ENCODE measurements around the gene ZFAND3.

Gene ZFAND3

DNA sequence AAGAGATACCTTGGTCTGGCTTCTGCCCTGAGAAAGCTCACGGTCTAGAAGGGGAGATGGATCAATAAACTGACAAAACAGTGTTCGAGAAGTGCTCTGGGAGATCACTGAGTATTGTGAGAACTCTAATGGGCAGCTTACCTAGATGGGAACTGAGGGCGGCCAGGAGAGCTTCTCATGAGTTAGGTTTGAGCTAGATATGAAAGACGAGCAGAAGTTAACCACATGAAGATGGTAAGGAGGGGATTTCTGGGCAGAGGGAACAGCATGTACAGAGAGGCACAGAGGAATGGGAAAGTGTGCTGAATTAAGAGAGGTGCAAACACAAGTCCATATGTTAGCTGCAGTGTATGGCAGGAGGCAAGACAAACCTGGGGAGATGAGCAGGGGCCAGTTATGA lies 11.9 kb downstream of the ZFAND3 start:
- Histone ChIP-seq H3K27me3 (ENCODE audit: insufficient read depth, low read length) (no peaks in the 10 kb centered on the region), H3K36me3 (ENCODE audit: insufficient read depth, low read length) (peaks cover 16% of the 10 kb centered on the region; the same call in 1 of the 2 replicates), H3K27ac (ENCODE audit: low read depth, low read length) (no peak overlapping the region), H3K9me3 (ENCODE audit: insufficient read depth, low read depth, low read length) (peaks cover 12% of the 10 kb centered on the region; the same call in 1 of the 2 replicates), H3K9ac (ENCODE audit: low read depth, low read length) (no peak overlapping the region), H3K4me1 (ENCODE audit: insufficient read depth, low read length) (peaks cover 7% of the 10 kb centered on the region; the same call in 1 of the 2 replicates), H3K4me3 (ENCODE audit: low read length) (no peak overlapping the region)
- 90% methylated on average over 4 of the region's 4 CpGs for WGBS

DNA sequence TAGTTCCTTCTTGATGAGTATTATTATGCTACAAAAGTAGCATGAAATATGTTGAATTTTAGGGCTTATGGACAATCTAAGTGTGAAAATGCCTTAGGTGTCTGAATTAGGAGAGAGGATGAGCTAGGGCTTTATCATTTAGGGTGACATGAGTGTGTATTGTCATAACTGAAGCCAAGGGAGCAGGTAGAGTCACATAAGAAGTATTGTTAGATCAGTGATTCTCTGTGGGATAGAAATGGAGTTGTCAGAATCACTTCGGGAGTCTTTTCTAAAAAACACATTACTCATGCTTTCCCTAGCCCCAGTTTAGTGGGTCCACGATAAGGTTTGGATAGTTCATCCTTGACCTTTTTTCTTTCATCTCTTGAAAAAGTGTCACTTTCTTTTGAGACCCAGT lies 16.4 kb downstream of the ZFAND3 start:
- Histone ChIP-seq H3K4me3 (ENCODE audit: low read length) (no peak overlapping the region), H3K27ac (ENCODE audit: low read depth, low read length) (no peak overlapping the region), H3K36me3 (ENCODE audit: insufficient read depth, low read length) (peaks cover 16% of the 10 kb centered on the region; the same call in 1 of the 2 replicates), H3K9ac (ENCODE audit: low read depth, low read length) (no peak overlapping the region), H3K27me3 (ENCODE audit: insufficient read depth, low read length) (no peaks in the 10 kb centered on the region), H3K4me1 (ENCODE audit: insufficient read depth, low read length) (peaks cover 4% of the 10 kb centered on the region; the same call in 1 of the 2 replicates), H3K9me3 (ENCODE audit: insufficient read depth, low read depth, low read length) (peaks cover 12% of the 10 kb centered on the region; the same call in 1 of the 2 replicates)
- 86% methylated on average over 2 of the region's 2 CpGs for WGBS

DNA sequence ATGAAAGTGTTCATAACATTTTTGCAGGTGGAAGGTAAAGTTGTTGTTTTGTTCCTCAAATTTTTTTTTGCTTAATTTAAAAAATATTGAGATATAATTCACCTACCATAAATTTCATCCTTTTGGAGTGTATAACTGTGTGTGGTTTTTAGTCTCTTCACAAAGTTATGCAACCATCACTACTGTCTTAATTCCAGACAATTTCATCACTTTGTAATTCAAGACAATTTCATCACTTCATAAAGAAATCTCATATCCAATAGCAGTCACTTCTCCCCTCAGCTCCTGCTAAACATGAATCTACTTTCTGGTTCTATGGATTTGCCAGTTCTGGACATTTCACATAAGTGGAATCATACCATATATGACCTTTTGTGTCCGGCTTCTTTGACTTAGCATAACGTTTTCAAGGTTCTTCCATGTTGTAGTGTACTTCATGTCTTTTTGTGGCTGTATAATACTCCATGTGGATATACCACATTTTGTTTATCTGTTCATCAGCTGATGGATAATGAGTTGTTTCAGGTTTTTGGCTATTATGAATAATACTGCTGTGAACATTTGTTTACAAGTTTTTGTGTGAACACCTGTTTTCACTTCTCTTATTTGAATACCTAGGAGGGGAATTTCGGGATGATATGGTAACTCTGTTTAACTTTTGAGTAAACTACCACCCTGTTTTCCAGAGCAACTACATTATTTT lies 18.8 kb downstream of the ZFAND3 start:
- H3K27me3 ChIP-seq (ENCODE audit: insufficient read depth, low read length), result no peaks in the 10 kb centered on the region
- H3K27ac ChIP-seq (ENCODE audit: low read depth, low read length), result no peak overlapping the region
- H3K36me3 ChIP-seq (ENCODE audit: insufficient read depth, low read length), result peaks cover 10% of the 10 kb centered on the region; the same call in 1 of the 2 replicates
- H3K9me3 ChIP-seq (ENCODE audit: insufficient read depth, low read depth, low read length), result peaks cover 12% of the 10 kb centered on the region; the same call in 1 of the 2 replicates
- no peak overlapping the region for H3K9ac ChIP-seq (ENCODE audit: low read depth, low read length)
- no peaks in the 10 kb centered on the region for H3K4me1 ChIP-seq (ENCODE audit: insufficient read depth, low read length)
- WGBS, result 100% methylated on average over 2 of the region's 3 CpGs
- no peak overlapping the region for H3K4me3 ChIP-seq (ENCODE audit: low read length)

DNA sequence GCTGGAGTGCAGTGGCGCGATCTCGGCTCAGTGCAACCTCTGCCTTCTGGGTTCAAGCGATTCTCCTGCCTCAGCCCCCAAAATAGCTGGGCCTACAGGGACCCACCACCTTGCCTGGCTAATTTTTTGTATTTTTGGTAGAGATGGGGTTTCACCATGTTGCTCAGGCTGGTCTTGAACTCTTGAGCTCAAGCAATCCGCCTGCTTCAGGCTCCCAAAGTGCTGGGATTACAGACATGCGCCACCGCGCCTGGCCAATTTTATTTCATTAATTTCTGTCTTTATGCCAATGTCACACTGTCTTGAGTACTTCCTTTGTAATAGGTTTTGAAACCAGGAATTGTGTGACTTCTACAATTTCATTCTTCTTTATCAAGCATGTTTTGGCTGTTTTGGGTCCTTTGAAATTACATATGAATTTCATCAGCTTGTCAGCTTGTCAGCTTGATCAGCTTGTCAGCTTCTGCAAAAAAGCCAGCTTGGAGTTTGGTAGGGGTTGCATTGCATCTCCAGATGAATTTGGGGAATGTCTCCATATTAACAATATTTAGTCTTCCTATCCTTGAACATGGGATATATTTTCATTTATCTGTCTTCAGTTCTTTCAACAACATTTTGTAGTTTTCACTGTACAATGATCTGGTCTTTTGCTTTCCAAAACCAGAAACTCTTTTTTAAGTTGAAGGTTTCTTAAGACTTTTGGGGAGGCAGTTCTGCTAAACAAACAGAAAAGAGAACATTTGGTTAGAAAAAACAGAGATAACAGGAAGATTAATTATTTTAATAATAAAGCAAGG lies 20.8 kb downstream of the ZFAND3 start:
- no peaks in the 10 kb centered on the region for H3K27me3 ChIP-seq (ENCODE audit: insufficient read depth, low read length)
- no peaks in the 10 kb centered on the region for H3K36me3 ChIP-seq (ENCODE audit: insufficient read depth, low read length)
- H3K9ac ChIP-seq (ENCODE audit: low read depth, low read length), result no peak overlapping the region
- 95% methylated on average over 8 of the region's 8 CpGs for WGBS
- H3K27ac ChIP-seq (ENCODE audit: low read depth, low read length), result no peak overlapping the region
- H3K9me3 ChIP-seq (ENCODE audit: insufficient read depth, low read depth, low read length), result no peaks in the 10 kb centered on the region
- no peaks in the 10 kb centered on the region for H3K4me1 ChIP-seq (ENCODE audit: insufficient read depth, low read length)
- no peak overlapping the region for H3K4me3 ChIP-seq (ENCODE audit: low read length)

DNA sequence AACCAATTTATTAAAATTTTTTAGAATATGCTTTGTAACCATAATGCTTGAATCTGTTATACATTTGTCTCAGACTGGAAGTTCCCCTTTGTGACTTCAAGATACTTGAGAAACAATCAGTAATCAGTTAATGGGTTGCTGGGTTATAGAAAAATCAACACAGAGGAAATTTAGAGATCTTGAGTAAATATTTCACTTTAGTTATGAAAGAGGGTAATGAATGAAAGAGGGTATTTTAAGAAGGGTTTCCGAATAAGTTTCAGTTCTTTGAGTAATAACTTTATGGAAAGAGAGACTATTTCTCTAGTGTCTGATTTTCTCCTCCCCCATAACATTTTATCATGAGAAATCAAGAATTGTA lies 21.4 kb downstream of the ZFAND3 start:
- no peaks in the 10 kb centered on the region for H3K9me3 ChIP-seq (ENCODE audit: insufficient read depth, low read depth, low read length)
- H3K9ac ChIP-seq (ENCODE audit: low read depth, low read length), result no peak overlapping the region
- no peak overlapping the region for H3K27ac ChIP-seq (ENCODE audit: low read depth, low read length)
- no peaks in the 10 kb centered on the region for H3K36me3 ChIP-seq (ENCODE audit: insufficient read depth, low read length)
- no peak overlapping the region for H3K4me3 ChIP-seq (ENCODE audit: low read length)
- H3K4me1 ChIP-seq (ENCODE audit: insufficient read depth, low read length), result no peaks in the 10 kb centered on the region
- H3K27me3 ChIP-seq (ENCODE audit: insufficient read depth, low read length), result no peaks in the 10 kb centered on the region
- 100% methylated on average over 1 of the region's 1 CpG for WGBS

DNA sequence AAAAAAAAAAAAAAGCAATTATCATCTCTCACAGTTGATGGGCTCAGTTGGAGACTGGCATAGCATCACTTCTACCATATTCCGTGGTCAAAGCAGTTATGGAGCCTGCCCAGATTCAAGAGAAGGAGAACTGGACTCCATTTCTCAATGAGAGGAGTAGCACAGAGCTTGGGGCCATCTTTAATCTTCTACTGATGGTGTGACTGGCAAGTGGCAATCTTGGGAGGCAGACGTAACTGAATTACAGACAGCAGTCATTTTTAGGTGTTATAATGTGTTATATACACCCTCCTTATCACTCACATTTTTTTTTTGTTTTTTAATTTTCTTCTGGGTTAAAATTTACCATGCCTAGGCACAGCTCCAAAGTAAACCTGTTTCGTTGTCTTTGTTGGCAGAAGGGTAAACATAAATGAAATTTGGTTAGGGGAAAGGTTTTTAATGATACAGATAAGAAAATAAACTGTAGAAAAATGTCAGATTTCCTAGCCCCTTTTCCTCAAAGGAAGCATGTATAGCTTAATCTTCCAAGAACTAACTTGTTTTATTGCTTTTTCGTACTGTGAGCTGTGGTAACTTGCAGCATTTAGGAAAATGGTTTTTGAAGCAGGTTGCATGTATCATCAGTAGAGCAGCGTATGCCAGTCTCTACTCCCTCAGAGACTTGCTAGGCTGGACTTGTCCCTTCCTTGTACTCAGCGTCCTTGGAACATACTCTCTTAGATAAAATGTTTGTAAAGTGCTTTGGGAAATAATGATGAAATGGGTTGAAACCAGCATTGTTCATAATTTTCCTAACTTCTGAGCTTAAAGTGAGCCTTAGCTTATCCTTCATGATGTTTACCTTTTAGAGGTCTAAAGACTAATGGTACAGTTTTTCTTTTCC lies 25.7 kb downstream of the ZFAND3 start:
- WGBS, result 92% methylated on average over 5 of the region's 6 CpGs
- no peak overlapping the region for H3K27ac ChIP-seq (ENCODE audit: low read depth, low read length)
- no peaks in the 10 kb centered on the region for H3K9me3 ChIP-seq (ENCODE audit: insufficient read depth, low read depth, low read length)
- no peak overlapping the region for H3K4me3 ChIP-seq (ENCODE audit: low read length)
- no peak overlapping the region for H3K9ac ChIP-seq (ENCODE audit: low read depth, low read length)
- H3K4me1 ChIP-seq (ENCODE audit: insufficient read depth, low read length), result no peaks in the 10 kb centered on the region
- no peaks in the 10 kb centered on the region for H3K27me3 ChIP-seq (ENCODE audit: insufficient read depth, low read length)
- H3K36me3 ChIP-seq (ENCODE audit: insufficient read depth, low read length), result no peaks in the 10 kb centered on the region

DNA sequence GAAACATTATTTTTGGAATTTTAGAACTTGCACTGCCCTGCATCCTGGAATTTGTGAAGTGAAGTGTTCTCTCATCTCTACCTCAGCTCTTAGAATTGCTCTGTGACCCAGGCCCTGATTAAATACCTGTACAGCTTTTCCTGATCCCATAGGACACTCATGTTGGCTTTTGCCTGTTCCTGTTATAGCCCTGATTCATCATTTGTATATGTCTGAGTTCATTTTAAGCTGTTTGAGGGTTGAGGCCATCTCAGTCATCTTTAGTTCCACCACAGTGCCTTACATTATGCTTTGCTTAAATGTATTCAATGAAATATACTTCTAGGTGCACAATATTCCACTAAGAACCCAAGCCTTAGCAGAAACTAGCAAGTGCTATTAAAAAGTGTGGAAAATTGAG lies 26.4 kb downstream of the ZFAND3 start:
- H3K27me3 ChIP-seq (ENCODE audit: insufficient read depth, low read length), result no peaks in the 10 kb centered on the region
- H3K9ac ChIP-seq (ENCODE audit: low read depth, low read length), result no peak overlapping the region
- no peaks in the 10 kb centered on the region for H3K4me1 ChIP-seq (ENCODE audit: insufficient read depth, low read length)
- H3K36me3 ChIP-seq (ENCODE audit: insufficient read depth, low read length), result no peaks in the 10 kb centered on the region
- H3K27ac ChIP-seq (ENCODE audit: low read depth, low read length), result no peak overlapping the region
- H3K4me3 ChIP-seq (ENCODE audit: low read length), result no peak overlapping the region
- no peaks in the 10 kb centered on the region for H3K9me3 ChIP-seq (ENCODE audit: insufficient read depth, low read depth, low read length)

DNA sequence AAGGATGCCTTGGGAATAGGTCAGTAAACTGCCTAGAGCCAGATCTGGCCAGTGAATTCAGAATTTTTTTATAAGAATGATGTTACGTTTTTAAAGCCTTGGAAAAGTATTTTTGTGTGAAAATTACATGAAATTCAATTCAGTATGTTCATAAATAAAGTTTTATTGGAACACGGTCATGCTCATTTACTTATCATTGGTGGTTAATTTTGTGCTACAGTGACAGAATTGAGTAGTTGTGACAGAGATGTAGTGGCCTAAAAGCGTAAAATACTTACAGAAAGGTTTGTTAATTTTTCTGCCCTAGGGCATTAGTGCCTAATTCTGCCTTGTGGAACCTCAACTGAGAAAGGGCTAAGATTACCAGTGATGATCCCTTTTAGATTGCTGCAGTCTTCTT lies 28.2 kb downstream of the ZFAND3 start:
- Histone ChIP-seq H3K9me3 (ENCODE audit: insufficient read depth, low read depth, low read length) (no peaks in the 10 kb centered on the region), H3K9ac (ENCODE audit: low read depth, low read length) (no peak overlapping the region), H3K27ac (ENCODE audit: low read depth, low read length) (no peak overlapping the region), H3K4me1 (ENCODE audit: insufficient read depth, low read length) (no peaks in the 10 kb centered on the region), H3K4me3 (ENCODE audit: low read length) (no peak overlapping the region), H3K27me3 (ENCODE audit: insufficient read depth, low read length) (no peaks in the 10 kb centered on the region), H3K36me3 (ENCODE audit: insufficient read depth, low read length) (no peaks in the 10 kb centered on the region)
- WGBS, result 96% methylated on average over 3 of the region's 3 CpGs

DNA sequence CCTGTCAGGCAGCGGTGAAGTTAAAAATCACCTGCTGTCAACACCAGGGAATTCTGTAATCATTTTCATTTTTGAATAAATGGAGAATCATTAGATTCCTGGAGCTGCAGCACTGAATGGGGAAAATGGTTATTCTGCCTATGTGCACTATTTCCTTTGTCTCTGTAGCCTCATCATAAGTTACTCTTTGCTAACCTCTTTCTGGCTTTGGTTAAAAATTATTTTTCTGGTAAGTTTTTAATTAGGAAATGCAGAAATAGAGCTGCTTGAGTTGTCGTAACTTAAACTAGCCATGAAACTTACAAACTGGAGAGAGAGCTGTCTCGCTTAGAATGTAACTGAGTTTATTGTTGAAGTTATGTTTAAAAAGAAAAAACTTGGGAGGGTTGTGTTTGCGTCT lies 28.8 kb downstream of the ZFAND3 start:
- H3K4me1 ChIP-seq (ENCODE audit: insufficient read depth, low read length), result no peaks in the 10 kb centered on the region
- H3K27me3 ChIP-seq (ENCODE audit: insufficient read depth, low read length), result no peaks in the 10 kb centered on the region
- no peak overlapping the region for H3K4me3 ChIP-seq (ENCODE audit: low read length)
- no peaks in the 10 kb centered on the region for H3K9me3 ChIP-seq (ENCODE audit: insufficient read depth, low read depth, low read length)
- H3K36me3 ChIP-seq (ENCODE audit: insufficient read depth, low read length), result no peaks in the 10 kb centered on the region
- H3K9ac ChIP-seq (ENCODE audit: low read depth, low read length), result no peak overlapping the region
- WGBS, result 96% methylated on average over 4 of the region's 4 CpGs
- no peak overlapping the region for H3K27ac ChIP-seq (ENCODE audit: low read depth, low read length)

DNA sequence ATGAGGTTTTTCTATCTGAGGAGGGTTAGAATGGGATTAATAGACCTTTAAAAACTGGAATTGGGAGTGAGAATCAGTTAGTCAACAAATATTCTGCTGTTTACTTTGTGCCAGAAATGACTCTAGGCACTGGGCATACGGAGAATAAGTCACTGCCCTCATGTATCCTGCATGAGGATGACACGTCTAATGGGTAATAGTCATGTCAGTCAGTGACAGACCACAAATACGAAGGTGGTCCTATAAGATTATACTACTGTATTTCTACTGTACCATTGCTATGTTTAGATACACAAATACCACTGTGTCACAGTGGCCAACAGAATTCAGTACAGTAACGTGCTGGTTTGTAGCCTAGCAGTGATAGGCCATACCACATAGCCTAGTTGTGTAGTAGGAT lies 30.7 kb downstream of the ZFAND3 start:
- WGBS, result 94% methylated on average over 4 of the region's 4 CpGs
- Histone ChIP-seq H3K4me1 (ENCODE audit: insufficient read depth, low read length) (no peaks in the 10 kb centered on the region), H3K36me3 (ENCODE audit: insufficient read depth, low read length) (no peaks in the 10 kb centered on the region), H3K27me3 (ENCODE audit: insufficient read depth, low read length) (no peaks in the 10 kb centered on the region), H3K9ac (ENCODE audit: low read depth, low read length) (no peak overlapping the region), H3K27ac (ENCODE audit: low read depth, low read length) (no peak overlapping the region), H3K4me3 (ENCODE audit: low read length) (no peak overlapping the region), H3K9me3 (ENCODE audit: insufficient read depth, low read depth, low read length) (no peaks in the 10 kb centered on the region)
